Stomach (tissue), 9 donors: ENCODE data around the gene SLC7A4. TPM values are rescaled to one million over a fixed set of nuclear protein-coding genes. Genes with fewer than 3 reads are reported as not detected.

Source experiments
- DNase-seq, 2 donors: peaks; one replicate each; pipeline versions ENCODE4 v3.0.0 to v3.0.0-alpha.2; 2013 to 2019
- H3K27ac ChIP-seq, 5 donors: fragments of 200-600 bp in 4 of 5; sonication (generic) in 4 of 5; one replicate each; pipeline ENCODE4 v1.5.1; 2013 to 2019; ENCODE audit warnings: mild to moderate bottlenecking in 1 of 5, moderate library complexity in 1 of 5
- H3K27me3 ChIP-seq, 3 donors: fragments of 200-600 bp; sonication (generic); one replicate each; pipeline ENCODE4 v1.5.1; 2017 to 2019; ENCODE audit warnings: mixed run types in 1 of 3
- H3K36me3 ChIP-seq, 4 donors: fragments of 200-600 bp; sonication (generic); 1 replicate in 3 of 4; 2 replicates in 1 of 4; pipeline ENCODE4 v1.5.1; 2016 to 2019
- H3K4me1 ChIP-seq, 4 donors: fragments of 200-600 bp; sonication (generic); one replicate each; pipeline ENCODE4 v1.5.1; 2016 to 2019
- H3K4me3 ChIP-seq, 4 donors: fragments of 200-600 bp; sonication (generic) in 3 of 4; one replicate each; pipeline ENCODE4 v1.5.1; 2016 to 2019; ENCODE audit warnings: mild to moderate bottlenecking in 1 of 4
- H3K9me3 ChIP-seq, 4 donors: fragments of 200-600 bp; sonication (generic); one replicate each; pipeline ENCODE4 v1.5.1; 2016 to 2019
- EP300 ChIP-seq: sonication (generic); formaldehyde crosslinking; IDR thresholded peaks from one replicate; pipeline ENCODE4 v1.6.1; 2017; ENCODE audit warnings: antibody characterized with exemption
- POLR2A ChIP-seq, 4 donors: fragments of 450-650 bp; IDR thresholded peaks; one replicate each; pipeline ENCODE4 v1.6.1; 2016; ENCODE audit warnings: antibody characterized with exemption in 4 of 4, control low read depth in 2 of 4, mild to moderate bottlenecking in 1 of 4, moderate library complexity in 1 of 4
- POLR2AphosphoS5 ChIP-seq, 3 donors: sonication (generic); formaldehyde crosslinking; IDR thresholded peaks; one replicate each; pipeline ENCODE4 v1.6.1; 2016; ENCODE audit warnings: antibody characterized with exemption in 3 of 3
- WGBS, 5 donors: extraction: QIAGEN DNeasy Blood & Tissue Kit in 3 of 5; methylation state at CpG; one replicate each; pipeline versions ENCODE4 v1.1.5 to v1.1.7; 2013 to 2018; 5-methylcytosine and 5-hydroxymethylcytosine counted together
- intact Hi-C: fragments of 100-400 bp; cut with DNase I; formaldehyde crosslinking; loops from one replicate; pipeline ENCODE4 v1.15.1; 2023; ENCODE audit warnings: low total_unique reads
- polyA plus RNA-seq, 3 donors: library from polyadenylated mRNA; stranded (reverse); fragments of 200-250 nt; gene quantifications; one replicate each; pipeline ENCODE4 v1.2.3, GENCODE V29; 2013
- total RNA-seq, 5 donors: library from RNA; depleted of rRNA; stranded (reverse); fragments of >200 nt; gene quantifications; one replicate each; pipeline versions ENCODE4 v1.1.0 to v1.2.3, GENCODE V29; 2014 to 2016
- TF ChIP-seq, protein P1 (sequence below), 7 experiments: fragments of 450-650 bp in 4 of 7; fragments of 200-600 bp in 3 of 7; sonication (generic) in 3 of 7; IDR thresholded peaks; one replicate each; pipeline ENCODE4 v1.5.1; 2016 to 2019; ENCODE audit warnings: antibody characterized with exemption in 7 of 7, control low read depth in 2 of 7, mild to moderate bottlenecking in 1 of 7
- donor health status: healthy with polysubstance abuse.
- donor health status: Bipolar disorder and iron deficiency.
- donor health status: healthy.

SLC7A4 gene
- total and polyA plus RNA-seq, 8 donors: 0.12 to 1.0 (median 0.18) TPM; not detected in 5

- Histone ChIP-seq H3K4me1 (peaks cover 15 to 29% (median 28%) of the 10 kb centered on the region in 4 donors), H3K36me3 (no peaks in the 10 kb centered on the region), H3K4me3 (no peak overlapping the region), H3K27me3 (no peaks in the 10 kb centered on the region), H3K27ac (no peak overlapping the region), H3K9me3 (no peaks in the 10 kb centered on the region)
- TF ChIP-seq POLR2A (IDR thresholded peaks at IDR 0.05): no peak
- no peak for TF ChIP-seq EP300
- TF ChIP-seq, protein P1, sequence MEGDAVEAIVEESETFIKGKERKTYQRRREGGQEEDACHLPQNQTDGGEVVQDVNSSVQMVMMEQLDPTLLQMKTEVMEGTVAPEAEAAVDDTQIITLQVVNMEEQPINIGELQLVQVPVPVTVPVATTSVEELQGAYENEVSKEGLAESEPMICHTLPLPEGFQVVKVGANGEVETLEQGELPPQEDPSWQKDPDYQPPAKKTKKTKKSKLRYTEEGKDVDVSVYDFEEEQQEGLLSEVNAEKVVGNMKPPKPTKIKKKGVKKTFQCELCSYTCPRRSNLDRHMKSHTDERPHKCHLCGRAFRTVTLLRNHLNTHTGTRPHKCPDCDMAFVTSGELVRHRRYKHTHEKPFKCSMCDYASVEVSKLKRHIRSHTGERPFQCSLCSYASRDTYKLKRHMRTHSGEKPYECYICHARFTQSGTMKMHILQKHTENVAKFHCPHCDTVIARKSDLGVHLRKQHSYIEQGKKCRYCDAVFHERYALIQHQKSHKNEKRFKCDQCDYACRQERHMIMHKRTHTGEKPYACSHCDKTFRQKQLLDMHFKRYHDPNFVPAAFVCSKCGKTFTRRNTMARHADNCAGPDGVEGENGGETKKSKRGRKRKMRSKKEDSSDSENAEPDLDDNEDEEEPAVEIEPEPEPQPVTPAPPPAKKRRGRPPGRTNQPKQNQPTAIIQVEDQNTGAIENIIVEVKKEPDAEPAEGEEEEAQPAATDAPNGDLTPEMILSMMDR (IDR thresholded peaks at IDR 0.05): no peak
- TF ChIP-seq POLR2AphosphoS5 (IDR thresholded peaks at IDR 0.05): no peak
- 79 to 86% (median 81%) methylated on average over 13 of the region's 13 CpGs for WGBS, 5 donors
- DNase-seq: no peak
- intact Hi-C loops: no loop called here
These were observed 15.5 kb downstream of the SLC7A4 start for GRCh38 chr22:21016644-21017420.

GRCh38 chr22:21015466-21016006, 16.8 kb downstream of the SLC7A4 start:
- H3K4me3 ChIP-seq: no peak overlapping the region
- TF ChIP-seq EP300 (no peak), POLR2AphosphoS5 (IDR thresholded peaks at IDR 0.05) (no peak), POLR2A (IDR thresholded peaks at IDR 0.05) (no peak)
- TF ChIP-seq, protein P1 (IDR thresholded peaks at IDR 0.05): no peak
- WGBS, 5 donors: 50 to 71% (median 66%) methylated on average over 10 of the region's 10 CpGs
- H3K27ac ChIP-seq: peak overlapping the region in 4 of 5 donors; percentile 6 to 84 (median 52)
- H3K9me3 ChIP-seq: no peaks in the 10 kb centered on the region
- peaks cover 15 to 29% (median 28%) of the 10 kb centered on the region in 4 donors for H3K4me1 ChIP-seq
- no peaks in the 10 kb centered on the region for H3K36me3 ChIP-seq
- H3K27me3 ChIP-seq: no peaks in the 10 kb centered on the region
- intact Hi-C loops: no loop called here
- DNase-seq: no peak

- Histone ChIP-seq H3K27me3 (no peaks in the 10 kb centered on the region), H3K4me1 (peaks cover 15 to 29% (median 28%) of the 10 kb centered on the region in 4 donors), H3K36me3 (no peaks in the 10 kb centered on the region), H3K27ac (peak within 1 kb of the TSS; percentile 45 to 84 (median 77)), H3K9me3 (no peaks in the 10 kb centered on the region), H3K4me3 (peak within 1 kb of the TSS; percentile 48 to 60 (median 54))
- TF ChIP-seq, protein P1 (IDR thresholded peaks at IDR 0.05): no peak
- TF ChIP-seq POLR2AphosphoS5 (IDR thresholded peaks at IDR 0.05) (no peak), POLR2A (IDR thresholded peaks at IDR 0.05) (no peak), EP300 (no peak)
- 24 to 33% (median 28%) methylated on average over 12 of the region's 12 CpGs for WGBS, 5 donors
- intact Hi-C loops: no loop called here
- DNase-seq: peak in 1 of 2 donors; percentile 76
These were observed 17.5 kb downstream of the SLC7A4 start, which contains the start of gene P2RX6 for GRCh38 chr22:21014726-21015465. Gene P2RX6, plus strand, starts transcription at chr22:21015165. Its CDS starts 10 bp downstream, at chr22:21015175.

GRCh38 chr22:21014202-21014725, 18.1 kb downstream of the SLC7A4 start:
- H3K4me1 ChIP-seq: peaks cover 15 to 29% (median 28%) of the 10 kb centered on the region in 4 donors
- H3K27me3 ChIP-seq: no peaks in the 10 kb centered on the region
- H3K36me3 ChIP-seq: no peaks in the 10 kb centered on the region
- no peaks in the 10 kb centered on the region for H3K9me3 ChIP-seq
- H3K27ac ChIP-seq: peak overlapping the region; percentile 45 to 84 (median 77)
- intact Hi-C loops: no loop called here
- WGBS, 5 donors: 1 to 3% (median 1%) methylated on average over 25 to 40 of the region's 40 CpGs
- no peak for TF ChIP-seq EP300
- peak in 1 of 3 donors; percentile 52 for TF ChIP-seq POLR2AphosphoS5 (IDR thresholded peaks at IDR 0.05)
- TF ChIP-seq, protein P1 (IDR thresholded peaks at IDR 0.05): no peak
- TF ChIP-seq POLR2A (IDR thresholded peaks at IDR 0.05): no peak
- peak; percentile 83 to 97 for DNase-seq
- peak overlapping the region; percentile 48 to 60 (median 54) for H3K4me3 ChIP-seq
